Stimulated activated CD4-positive, alpha-beta T cell treated with anti-CD3 and anti-CD28 coated beads, Interleukin-1b, Interleukin-23, amount 100 ng/mL, for 48 hours (primary cell): ENCODE results near the gene KIRREL3.

Source experiments
- DNase-seq: peaks from one replicate; pipeline ENCODE4 v3.0.0-alpha.2; 2020

The KIRREL3 gene

DNA sequence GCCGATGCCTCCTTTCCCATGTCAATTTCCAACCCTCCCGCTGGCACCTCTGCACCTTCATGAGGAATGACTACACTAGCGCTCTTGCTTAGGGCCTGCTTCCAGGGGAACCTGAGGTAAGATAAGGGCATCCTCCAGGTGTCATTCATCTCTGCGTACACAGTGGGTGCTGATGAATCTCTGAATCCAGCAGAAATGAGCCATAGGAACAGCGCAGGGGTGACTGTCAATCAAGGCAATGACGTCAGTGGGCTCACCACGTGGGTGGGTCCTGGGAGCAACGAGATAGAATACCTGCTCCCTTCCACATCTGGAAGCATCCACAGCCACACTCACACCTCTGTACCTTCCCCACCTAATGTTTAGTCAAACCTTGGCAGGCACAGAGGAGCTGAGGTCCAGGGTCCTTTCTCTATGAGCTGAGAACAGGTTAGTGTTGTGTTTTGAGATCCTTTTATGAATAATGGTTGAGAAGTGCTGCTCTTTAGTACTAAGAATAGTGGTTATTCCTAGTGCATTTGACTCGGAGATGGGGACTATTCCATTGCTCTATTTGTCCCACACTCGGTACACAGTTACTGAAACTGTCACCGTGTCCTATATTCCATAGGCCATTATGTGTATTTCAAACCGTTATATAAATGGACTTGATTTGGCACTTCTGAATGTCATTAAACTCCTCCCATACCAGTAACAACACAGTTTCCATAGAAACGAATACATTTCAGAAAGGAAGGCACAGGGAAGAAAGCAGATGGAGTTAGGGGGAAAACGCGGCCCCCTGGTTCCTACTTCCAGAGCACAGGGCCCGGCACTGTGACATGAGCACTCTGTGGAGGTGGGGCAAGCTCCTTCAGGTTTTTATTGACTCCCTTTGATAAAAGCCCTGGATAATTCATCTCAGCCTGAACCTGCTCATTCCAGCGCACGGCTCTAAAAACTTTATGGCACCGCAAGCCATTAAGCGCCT, 451.7 kb downstream of the KIRREL3 start:
- no peak for DNase-seq

DNA sequence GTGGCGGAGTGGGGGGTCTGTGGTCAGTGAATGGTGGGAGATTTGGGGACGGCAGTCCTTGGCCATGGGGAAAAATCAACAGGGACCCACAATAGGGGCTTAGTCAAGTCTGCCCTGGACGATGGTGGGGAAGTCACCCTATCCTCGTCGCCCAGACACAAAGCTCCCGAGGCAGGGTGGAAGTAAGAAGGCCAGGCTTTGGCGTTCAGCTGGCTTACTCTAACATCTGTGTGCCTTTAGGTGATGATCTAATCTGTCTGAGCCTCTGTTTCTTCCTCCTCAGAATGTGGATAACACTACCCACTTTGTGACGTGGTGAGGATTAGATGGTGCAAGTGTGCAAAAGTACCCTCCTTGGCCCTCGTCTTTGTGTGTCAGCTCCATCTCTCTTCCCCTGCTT, 452.9 kb downstream of the KIRREL3 start:
- DNase-seq, result no peak

DNA sequence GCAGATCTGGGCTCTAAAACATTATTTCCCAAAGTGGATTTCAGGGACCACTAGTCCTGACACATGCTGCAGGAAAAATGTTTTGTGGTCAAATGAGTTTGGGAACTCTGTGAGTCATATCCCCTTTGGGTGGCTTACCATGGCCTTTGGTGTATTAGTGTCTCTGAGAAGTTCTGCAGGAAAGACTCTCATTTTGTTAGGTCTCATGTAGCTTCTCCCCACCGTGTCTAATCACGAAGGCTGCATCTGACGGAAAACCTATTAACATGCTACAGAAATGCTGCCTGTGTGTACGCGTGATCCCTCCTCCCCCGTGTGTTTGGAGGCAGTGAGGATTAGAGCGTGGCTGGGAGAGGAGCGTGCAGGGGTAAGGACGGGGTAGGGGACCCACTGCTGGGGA, 453.4 kb downstream of the KIRREL3 start:
- no peak for DNase-seq

DNA sequence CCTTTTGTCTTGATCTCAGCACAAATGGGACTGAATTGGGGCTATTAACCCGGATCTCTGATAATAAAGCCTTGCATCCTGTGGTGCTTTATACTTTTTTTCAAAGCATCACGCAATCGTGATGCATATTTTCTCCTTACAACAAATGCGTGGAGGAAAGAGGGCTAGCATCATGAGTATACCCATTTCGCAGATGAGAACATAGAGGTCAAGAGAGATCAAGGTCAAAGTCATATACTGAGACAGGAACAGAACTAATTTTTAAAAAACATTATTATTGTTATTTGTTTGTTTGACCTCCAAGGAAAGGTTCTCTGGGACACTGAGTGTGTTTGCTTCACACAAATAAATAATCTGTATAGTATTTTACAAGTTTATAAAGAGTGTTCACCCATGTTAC, 453.9 kb downstream of the KIRREL3 start:
- DNase-seq, result no peak

DNA sequence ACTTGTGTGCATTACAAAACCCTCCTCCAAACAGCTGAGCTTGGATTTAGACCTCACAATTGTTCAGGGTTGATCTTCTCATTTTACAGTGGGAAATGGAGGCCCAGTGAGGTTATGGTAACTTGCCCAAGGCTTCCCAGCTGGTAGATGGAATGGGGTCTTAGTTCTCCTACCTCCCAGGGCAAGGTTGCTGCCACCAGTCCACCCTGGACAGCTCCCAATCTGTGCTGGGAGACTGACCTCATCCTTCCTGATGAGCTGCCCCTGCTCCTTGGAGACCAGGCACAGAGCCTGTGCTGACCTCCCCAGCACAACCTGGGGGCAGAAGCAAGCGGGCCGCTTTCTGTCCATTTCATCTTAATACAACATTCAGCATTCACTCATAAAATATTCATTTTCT, 454.4 kb downstream of the KIRREL3 start:
- DNase-seq, result no peak

DNA sequence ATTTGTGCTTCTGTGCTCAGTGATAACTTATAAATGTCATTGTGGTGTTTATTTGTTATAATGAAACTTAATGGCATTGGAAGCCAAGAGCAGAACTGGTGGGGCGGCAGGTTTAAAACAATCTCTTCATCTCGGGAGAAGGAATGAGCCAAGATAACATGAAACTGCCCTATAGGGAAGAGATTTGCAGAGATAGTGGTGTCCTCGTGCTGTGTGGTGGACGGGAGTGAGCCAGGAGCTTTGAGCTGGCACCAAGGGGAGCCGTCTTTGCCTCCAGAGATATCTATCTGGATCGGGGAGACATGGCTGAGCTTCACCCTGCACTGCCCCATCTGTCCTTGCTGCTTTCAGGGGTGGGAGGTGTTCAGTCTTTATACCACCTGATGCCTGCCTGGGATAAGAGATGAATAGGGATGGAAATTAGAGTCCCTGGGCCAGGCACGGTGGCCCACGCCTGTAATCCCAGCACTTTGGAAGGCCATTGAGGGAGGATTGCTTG, 455.5 kb downstream of the KIRREL3 start:
- no peak for DNase-seq

DNA sequence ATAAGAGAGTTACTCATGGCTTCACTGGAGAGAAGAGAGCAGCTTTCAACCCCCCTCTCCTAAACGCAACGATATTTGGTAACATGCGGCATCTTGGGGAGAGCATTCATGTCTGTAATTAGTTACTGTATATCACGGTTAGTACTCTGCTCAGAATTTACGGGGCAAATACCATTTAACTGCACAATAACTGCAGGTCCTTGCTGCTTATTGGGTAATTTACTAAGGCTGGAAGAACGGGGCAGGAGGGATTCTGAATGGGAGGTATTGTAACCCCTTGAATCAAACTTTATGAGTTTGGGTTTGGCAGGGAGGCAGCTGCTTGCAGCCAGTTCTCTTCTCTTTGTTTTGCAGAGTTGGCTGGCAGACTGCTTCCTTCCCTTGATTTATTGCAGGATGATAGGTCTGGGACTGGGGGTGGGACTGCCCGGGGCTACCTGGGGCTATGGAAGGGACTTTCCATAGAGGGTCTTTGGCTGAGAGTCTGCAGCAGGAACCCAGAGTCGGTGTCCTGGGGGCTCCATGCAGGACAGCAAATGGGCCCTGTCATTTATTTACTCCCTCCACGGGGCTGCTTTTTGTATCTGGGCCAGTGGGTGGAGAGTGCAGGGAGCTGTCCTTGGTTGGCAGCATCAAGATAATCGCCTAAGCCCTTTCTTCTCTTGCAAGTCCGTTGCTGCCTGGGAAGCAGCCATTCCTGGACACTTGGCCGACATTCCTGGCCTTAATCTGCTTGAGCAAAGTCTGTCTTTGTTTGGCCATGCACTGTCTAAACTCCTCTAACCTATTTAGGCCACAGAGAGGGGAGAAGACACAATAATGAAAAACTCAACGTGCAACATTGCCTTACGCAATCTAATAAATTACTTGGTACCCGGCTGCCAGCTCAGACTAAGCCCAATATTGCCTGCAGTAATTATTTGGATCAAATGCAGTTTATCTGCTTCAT, 456.2 kb downstream of the KIRREL3 start:
- DNase-seq, result no peak

DNA sequence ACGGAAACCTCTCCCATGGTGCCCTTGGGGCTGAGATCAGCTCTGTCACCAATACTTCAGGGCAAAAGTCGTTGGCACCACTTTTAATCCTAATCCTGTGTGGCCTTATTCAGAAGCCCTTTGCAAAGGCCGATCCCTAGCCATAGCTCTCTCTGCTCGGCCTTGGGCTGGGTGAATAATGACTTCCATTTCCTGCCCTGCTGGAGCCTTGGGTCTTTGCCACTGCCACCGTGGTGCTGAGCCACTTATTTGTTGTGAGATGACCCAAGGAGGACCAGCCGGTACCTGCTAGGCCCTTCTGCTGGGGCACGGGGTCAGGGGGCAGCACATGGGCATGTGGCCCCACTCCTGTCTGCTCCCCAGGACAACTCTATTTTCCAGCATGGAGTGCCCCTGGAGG, 456.9 kb downstream of the KIRREL3 start:
- DNase-seq, result no peak

DNA sequence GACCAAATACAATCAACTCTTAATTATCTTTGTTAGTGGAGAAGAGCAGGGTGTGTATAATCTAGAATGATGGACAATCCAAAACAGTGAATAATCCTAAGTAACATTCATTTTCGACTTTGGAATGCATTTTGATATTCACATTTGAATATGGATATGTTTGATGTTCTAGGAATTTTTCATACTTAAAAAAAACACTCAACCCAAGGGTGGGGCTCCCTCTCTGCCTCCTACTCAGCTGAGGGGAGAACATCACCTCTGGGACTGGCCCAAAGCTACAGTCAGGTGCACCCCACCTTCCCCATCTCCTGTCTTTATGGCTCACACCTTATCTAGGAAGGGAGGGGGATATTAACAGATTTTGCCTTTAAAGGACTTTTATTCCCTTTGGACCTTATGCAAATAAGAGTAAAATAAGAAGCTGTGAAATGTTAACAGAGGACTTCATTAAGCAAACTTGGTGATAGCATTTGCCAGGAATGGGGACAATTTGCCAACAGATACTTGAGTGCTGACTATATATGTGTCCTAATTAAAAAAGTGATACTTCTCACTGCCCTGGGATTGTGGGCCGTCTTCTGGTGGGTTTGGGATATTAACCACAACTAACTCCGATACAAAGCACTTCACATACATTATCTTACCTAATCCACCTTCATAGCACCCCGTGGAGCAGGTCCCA, 458.1 kb downstream of the KIRREL3 start:
- DNase-seq, result no peak

DNA sequence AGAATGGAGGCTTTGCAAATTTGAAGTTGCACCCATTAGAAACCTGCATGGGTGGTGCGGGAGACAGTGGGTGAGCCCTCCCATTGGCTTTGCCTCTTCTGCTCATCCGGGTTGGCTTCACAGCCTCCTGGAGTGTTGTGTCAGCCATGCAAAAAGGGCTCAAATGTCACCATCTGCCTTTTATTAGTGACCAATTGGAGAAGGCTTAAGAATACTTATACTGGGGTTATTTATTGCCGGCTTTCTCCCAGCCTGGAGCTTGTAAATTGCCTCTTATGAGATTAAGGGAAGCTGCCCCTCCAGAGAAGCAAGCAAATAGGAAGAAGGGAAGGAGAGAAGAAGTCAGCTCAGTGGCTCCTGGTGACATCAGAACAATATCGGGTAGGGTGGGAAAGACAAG, 462.5 kb downstream of the KIRREL3 start:
- no peak for DNase-seq

DNA sequence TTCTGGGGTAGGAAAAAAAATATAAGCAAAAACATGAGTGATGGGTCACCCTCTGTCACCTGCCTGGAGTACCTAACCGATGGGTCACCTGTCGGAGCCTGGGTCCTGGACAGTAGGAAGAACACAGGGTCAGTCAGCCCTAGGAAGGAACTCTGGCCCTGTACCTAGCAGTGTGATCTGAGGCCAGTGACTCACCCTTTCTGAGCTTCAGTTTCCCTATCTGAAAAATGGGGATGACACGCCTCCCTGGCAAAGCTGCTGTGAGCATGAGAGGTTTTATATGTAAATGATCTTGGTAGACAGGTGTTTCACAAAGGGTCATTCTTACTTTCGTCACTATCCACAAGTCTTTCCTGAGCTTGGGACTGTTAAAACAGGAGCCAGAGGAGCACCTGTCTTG, 463.1 kb downstream of the KIRREL3 start:
- no peak for DNase-seq

DNA sequence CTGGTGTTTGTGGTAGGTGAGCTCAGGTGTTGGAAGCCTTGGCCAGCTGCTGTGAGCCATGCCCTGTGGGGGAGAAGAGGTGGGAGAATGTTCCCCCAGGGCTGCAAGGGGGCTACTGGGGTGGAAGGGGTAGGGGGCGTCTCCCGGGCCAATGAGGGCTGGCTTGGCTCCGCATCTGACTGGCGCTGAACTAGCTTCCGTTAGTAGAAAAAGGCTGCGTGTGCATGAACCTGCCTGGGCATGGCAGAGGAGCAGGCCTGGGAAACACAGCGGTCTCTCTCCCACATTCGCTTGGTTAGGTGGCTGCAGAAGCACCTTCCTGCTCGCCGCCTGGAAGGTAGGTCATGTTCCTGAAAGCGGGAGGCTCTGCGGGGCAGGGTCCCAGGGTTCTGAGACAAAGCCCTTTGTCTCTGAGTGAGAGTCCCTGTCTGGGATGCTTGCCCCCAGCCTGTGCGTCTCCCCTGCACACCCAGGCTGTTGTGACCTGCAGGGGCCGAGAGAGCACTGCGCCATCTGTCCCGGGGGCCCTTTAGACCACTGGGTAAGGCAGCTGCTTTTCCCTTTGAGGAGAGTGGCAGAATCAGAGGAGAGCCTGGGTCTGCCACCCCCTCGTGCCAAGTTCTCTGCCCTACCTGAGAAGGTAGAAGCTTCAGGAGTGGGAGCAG, 466.3 kb downstream of the KIRREL3 start:
- no peak for DNase-seq

DNA sequence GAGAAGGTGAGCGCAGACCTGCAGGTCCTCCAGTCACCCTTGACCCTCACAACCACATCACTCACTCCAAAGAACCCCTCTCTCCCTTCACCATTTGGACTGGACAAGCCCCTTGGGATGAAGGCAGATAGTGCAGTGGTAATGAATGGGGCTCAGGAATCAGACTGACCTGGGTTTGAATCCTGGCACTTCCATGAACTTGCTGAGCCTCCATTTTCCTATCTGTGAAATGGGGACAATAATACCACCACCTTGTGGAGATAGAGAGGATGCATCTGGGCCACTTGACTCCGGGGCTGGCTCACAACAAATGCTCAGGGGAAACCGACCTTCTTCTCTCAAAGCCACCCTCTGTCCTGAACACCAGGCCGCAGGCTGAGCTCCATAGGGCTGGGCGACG, 467.0 kb downstream of the KIRREL3 start:
- no peak for DNase-seq

DNA sequence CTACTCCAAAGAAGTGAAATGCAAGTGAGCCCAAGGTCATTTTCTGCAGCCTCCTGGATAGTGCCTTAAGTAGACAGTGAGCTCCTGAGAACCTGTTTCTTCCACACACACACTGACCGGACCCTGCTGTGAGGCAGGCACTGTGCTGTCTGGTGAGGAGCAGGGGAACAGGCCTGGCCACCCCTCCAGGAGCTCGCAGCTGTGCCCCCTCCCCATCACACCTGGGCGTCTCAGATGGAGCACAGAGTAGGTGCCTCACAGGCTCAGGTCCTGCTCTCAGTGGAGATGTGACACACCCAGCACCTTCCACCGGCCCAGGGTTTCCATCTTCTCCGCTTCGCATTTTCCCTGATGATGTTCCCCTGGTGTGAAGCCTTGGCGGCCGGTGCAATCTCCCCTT, 470.2 kb downstream of the KIRREL3 start:
- DNase-seq, result no peak

DNA sequence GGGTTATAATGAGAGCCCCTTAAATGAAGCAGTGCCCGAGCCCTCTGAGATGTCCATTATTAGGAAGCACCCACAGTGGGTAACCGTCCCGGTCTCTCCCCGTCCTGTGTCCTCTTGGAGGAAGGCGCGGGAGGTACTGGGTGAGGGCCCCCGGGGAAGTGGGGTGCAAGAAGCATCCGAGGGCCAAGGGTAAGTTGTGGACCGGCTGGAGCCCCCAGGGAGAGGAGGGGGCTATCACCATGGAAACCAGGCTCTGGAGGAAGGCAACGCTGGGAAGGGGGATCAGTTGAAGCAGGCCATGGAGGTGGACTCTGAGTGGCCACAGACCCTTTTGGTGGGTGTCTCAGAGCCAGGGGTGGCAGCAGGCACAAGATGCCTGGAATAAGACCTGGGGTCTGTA, 471.5 kb downstream of the KIRREL3 start:
- DNase-seq, result no peak

DNA sequence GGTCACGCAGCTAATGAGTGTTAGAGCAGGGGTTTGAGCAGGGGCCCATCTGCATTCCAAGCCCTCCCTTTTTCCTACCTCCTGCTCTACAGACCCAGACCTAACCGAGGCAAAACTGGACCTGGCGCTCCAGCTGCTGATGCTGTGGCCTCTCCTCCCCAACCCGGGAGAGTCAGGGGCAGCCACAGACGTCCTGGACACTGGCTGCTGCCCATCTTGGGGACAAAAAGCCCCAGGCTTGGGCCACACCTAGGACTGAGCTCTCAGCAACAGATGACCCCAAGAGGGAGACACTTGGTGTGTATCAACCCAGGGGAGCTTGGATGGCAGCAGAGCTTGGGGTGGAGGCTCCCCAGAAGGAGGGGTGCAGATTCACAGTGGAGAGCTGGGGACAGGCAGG, 472.5 kb downstream of the KIRREL3 start:
- no peak for DNase-seq

DNA sequence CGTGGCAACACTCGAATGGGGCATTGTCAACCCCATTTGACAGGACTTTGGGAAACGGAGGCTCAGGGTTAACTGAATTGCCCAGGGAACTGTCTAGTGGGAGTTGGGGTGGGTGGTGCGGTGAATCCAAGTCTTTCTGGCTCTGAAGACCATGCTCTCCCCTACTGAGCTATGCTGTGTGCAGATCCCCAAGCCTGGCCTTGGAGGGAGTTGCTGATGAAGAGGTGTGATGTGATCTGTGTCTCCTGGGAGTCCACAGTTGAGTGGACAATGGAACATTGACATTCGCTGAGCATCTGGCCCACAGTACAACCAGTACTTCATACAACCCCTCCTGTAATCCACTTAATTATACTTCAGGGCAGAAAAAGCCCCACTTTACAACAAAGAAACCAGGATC, 472.9 kb downstream of the KIRREL3 start:
- DNase-seq, result no peak

DNA sequence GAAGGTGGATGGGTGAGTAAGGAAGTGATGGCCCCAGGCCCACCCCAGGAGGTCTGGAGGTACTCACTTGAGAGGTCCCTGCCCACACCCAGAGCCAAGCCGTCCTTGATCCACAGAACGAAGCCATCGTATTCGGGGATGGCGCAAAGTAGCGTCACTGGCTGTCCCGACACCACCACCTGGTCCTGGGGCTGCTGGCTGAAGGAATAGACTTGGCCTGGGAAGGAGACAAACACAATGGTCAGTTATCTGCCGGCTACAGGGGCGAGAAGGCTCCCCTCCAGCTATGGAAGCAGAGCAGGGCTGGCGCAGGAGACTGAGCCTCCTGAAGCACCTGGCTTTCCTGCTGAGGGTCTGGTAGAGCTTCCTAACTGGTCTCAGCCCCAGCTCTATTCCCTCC, 474.1 kb downstream of the KIRREL3 start:
- DNase-seq, result no peak

DNA sequence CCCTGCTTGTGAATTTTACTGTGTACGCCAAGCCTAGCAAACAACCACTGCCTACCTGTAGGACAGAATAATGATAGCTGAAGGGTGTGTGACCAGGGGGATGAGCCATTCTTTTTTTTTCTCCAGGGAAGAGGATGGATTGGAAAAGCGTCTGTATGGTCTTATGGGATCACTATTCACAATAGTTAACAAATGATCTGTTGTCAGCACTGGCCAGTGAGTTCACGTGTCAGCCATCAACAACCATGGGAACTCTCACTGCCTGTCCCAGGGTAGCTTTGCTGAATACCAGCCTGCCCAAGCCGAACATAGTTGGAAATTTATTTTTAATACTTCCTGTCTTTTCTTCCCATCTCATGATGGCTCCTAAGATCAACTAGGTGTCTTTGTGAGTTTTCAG, 474.9 kb downstream of the KIRREL3 start:
- DNase-seq, result no peak

DNA sequence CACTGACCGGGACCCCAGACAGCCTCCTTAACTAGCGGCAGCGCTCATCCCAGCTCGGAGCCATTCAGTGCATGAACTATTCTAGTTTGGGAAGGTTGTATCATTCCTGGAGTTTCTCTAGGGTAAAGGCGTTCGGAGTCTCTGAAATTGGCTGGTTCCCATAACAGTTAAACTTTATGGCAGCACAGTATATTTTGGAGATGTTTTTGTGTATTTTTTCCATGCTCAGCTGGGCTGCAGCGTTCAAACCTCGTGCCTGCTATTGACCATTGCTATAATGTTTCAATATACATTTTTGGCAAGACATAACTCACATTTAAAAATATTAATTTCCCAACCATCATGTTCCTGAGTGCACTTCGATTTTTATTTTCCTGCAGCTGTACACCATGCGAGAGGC, 475.4 kb downstream of the KIRREL3 start:
- DNase-seq, result no peak

DNA sequence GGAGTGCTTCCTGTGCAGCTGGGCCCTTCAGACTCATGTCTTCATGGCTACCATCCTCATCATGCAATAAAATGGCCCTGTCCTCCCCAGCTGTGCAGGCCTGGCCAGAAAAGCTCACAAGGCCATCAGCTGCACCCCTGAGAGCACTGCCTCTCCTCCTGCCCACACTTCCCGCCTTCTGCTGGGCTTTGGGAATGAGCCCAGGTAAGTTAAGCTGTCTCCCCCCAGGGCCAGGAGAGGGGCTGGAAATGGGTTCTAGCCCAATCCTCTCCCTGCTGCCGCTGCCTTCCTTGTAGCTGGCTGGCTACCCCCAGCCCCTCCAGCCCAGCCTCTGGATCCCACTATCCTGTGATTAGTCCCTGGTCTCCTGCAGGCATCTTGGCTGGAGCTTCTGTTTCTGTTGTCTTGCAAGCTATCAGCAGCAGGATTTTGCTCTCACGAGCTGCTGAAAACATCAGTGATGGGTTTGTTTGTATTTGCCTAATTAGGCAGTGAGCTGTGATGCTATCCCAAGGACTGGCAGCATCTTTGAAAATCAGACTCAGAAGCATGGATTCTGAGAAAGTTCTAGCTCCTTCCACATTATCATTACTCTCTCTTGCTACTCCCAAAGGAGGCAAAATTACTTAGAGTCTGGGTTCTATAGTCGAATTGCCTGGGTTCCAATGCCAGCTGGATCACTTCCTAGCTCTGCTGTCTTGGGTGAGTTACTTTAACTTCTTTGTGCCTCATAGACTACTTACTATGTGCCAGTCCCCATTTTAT, 476.9 kb downstream of the KIRREL3 start:
- DNase-seq, result no peak

DNA sequence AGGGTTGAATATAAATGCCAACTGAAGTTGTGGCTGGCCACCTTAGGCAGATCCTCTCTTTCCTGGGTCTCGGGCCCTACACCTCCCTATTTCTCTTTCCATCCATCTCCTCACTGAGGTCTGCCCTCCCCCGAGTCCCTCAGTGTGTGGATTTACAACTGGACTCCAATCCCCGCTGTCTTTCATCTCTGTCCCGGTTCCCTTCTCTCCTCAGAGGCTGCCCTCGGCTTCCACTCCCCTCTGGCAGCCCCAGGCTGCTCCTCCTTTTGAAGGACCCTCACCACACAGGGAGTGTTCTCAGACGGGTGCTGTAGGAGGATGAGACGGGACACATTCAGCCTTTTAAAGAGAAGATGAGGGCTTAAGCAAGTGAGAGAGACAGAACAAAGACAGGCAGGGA, 478.0 kb downstream of the KIRREL3 start:
- DNase-seq, result no peak
